Neuronal stem cell (in vitro differentiated cells): Measurements from ENCODE around the gene MRPL14.

Source experiments
- DNase-seq: peaks from one replicate; pipeline ENCODE4 v3.0.0-alpha.2; 2013; ENCODE audit warnings: low spot score
- H2AFZ ChIP-seq: one replicate; pipeline ENCODE4 v1.6.1; 2013; ENCODE audit warnings: mild to moderate bottlenecking, low read length, inconsistent platforms
- H2AK5ac ChIP-seq: 2 replicates; pipeline ENCODE4 v1.6.1; 2013; ENCODE audit warnings: low read depth, mild to moderate bottlenecking, inconsistent platforms, low read length, moderate library complexity, mixed read lengths
- H2BK120ac ChIP-seq: 2 replicates; pipeline ENCODE4 v1.6.1; 2013; ENCODE audit warnings: low read depth, mild to moderate bottlenecking, inconsistent platforms, low read length, moderate library complexity, mixed read lengths
- H2BK12ac ChIP-seq: one replicate; pipeline ENCODE4 v1.6.1; 2013; ENCODE audit warnings: low read length, inconsistent platforms
- H2BK15ac ChIP-seq: 2 replicates; pipeline ENCODE4 v1.6.1; 2013; ENCODE audit warnings: mild to moderate bottlenecking, low read length, inconsistent platforms, mixed read lengths
- H2BK5ac ChIP-seq: one replicate; pipeline ENCODE4 v1.6.1; 2013; ENCODE audit warnings: inconsistent platforms, mild to moderate bottlenecking, low read length, moderate library complexity
- H3K14ac ChIP-seq: one replicate; pipeline ENCODE4 v1.6.1; 2013; ENCODE audit warnings: low read length, inconsistent platforms
- H3K18ac ChIP-seq: 2 replicates; pipeline ENCODE4 v1.6.1; 2013; ENCODE audit warnings: low read length, inconsistent platforms
- H3K23ac ChIP-seq: 2 replicates; pipeline ENCODE4 v1.6.1; 2013; ENCODE audit warnings: low read depth, mild to moderate bottlenecking, mixed read lengths, low read length, inconsistent platforms; ENCODE audit not compliant: poor library complexity
- H3K27ac ChIP-seq: replicated peaks from 3 replicates; pipeline ENCODE4 v1.5.1; 2013; ENCODE audit warnings: low read length, inconsistent platforms
- H3K27me3 ChIP-seq, 3 experiments: 2 replicates each; pipeline ENCODE4 v1.6.1; 2013; ENCODE audit warnings: low read length in 3 of 3, mild to moderate bottlenecking in 2 of 3, inconsistent platforms in 1 of 3, low read depth in 1 of 3, mixed read lengths in 1 of 3, moderate library complexity in 1 of 3; ENCODE audit not compliant: control insufficient read depth in 3 of 3, insufficient read depth in 3 of 3
- H3K36me3 ChIP-seq, 2 donors: replicated peaks in 1 of 2; 2 replicates each; pipeline ENCODE4 v1.6.1; 2013; ENCODE audit warnings: low read length in 2 of 2; ENCODE audit not compliant: control insufficient read depth in 2 of 2, insufficient read depth in 2 of 2
- H3K4ac ChIP-seq: 2 replicates; pipeline ENCODE4 v1.6.1; 2013; ENCODE audit warnings: inconsistent platforms, mild to moderate bottlenecking, low read length, moderate library complexity
- H3K4me1 ChIP-seq, 2 donors: 1 replicate in 1 of 2; 2 replicates in 1 of 2; pipeline ENCODE4 v1.6.1; 2013; ENCODE audit warnings: low read length in 2 of 2, low read depth in 1 of 2; ENCODE audit not compliant: control insufficient read depth in 2 of 2, insufficient read depth in 1 of 2
- H3K4me2 ChIP-seq: one replicate; pipeline ENCODE4 v1.6.1; 2013; ENCODE audit warnings: mild to moderate bottlenecking, low read length, inconsistent platforms; ENCODE audit not compliant: insufficient read depth, poor library complexity, severe bottlenecking
- H3K4me3 ChIP-seq, 2 donors: 2 replicates each; pipeline ENCODE4 v1.5.1; 2013; ENCODE audit warnings: low read length in 2 of 2, mild to moderate bottlenecking in 2 of 2, inconsistent platforms in 1 of 2, moderate library complexity in 1 of 2
- H3K79me1 ChIP-seq: one replicate; pipeline ENCODE4 v1.6.1; 2013; ENCODE audit warnings: low read depth, mild to moderate bottlenecking, inconsistent platforms, low read length, moderate library complexity
- H3K9ac ChIP-seq: one replicate; pipeline ENCODE4 v1.6.1; 2013; ENCODE audit warnings: mild to moderate bottlenecking, low read depth, low read length, inconsistent platforms; ENCODE audit not compliant: poor library complexity
- H3K9me3 ChIP-seq, 2 donors: replicated peaks in 1 of 2; 2 replicates each; pipeline versions ENCODE3 to v1.6.1; 2013; ENCODE audit warnings: low read length in 2 of 2, mild to moderate bottlenecking in 2 of 2, inconsistent platforms in 1 of 2, low read depth in 1 of 2, mixed read lengths in 1 of 2, moderate library complexity in 1 of 2; ENCODE audit not compliant: control insufficient read depth in 2 of 2, insufficient read depth in 1 of 2
- H4K8ac ChIP-seq: one replicate; pipeline ENCODE4 v1.6.1; 2013; ENCODE audit warnings: low read depth, mild to moderate bottlenecking, inconsistent platforms, low read length, moderate library complexity
- H4K91ac ChIP-seq: one replicate; pipeline ENCODE4 v1.6.1; 2013; ENCODE audit warnings: low read length, low read depth, mild to moderate bottlenecking, inconsistent platforms; ENCODE audit not compliant: poor library complexity
- WGBS, 2 donors: extraction: QIAGEN DNeasy Blood & Tissue Kit; methylation state at CpG; one replicate each; pipeline ENCODE4 v1.1.7; 2013; ENCODE audit warnings: missing lambda C conversion rate in 2 of 2, mixed read lengths in 1 of 2; ENCODE audit not compliant: insufficient read length in 2 of 2, insufficient replicate concordance in 1 of 2; ENCODE audit errors: extremely low coverage in 2 of 2; 5-methylcytosine and 5-hydroxymethylcytosine counted together

Gene MRPL14

GRCh38 chr6:44111434-44112417 lies 15.5 kb downstream of the MRPL14 start:
- no peak overlapping the region for H2BK15ac ChIP-seq
- H3K14ac ChIP-seq, result no peak overlapping the region
- H3K4me1 ChIP-seq, result no peaks in the 10 kb centered on the region
- peaks cover 8% of the 10 kb centered on the region for H3K79me1 ChIP-seq
- no peak overlapping the region for H3K4ac ChIP-seq
- no peaks in the 10 kb centered on the region for H3K27me3 ChIP-seq
- H2BK5ac ChIP-seq, result no peak overlapping the region
- no peak overlapping the region for H3K4me2 ChIP-seq
- no peak overlapping the region for H3K4me3 ChIP-seq
- DNase-seq, result no peak
- no peak overlapping the region for H3K9ac ChIP-seq
- H4K8ac ChIP-seq, result no peak overlapping the region
- H2AFZ ChIP-seq, result no peak overlapping the region
- no peak overlapping the region for H3K27ac ChIP-seq
- H2AK5ac ChIP-seq, result no peak overlapping the region
- no peak overlapping the region for H3K18ac ChIP-seq
- no CpG with 5 or more reads among the region's 6 CpGs for WGBS, 2 donors
- no peaks in the 10 kb centered on the region for H3K9me3 ChIP-seq
- no peak overlapping the region for H2BK12ac ChIP-seq
- no peak overlapping the region for H2BK120ac ChIP-seq
- H4K91ac ChIP-seq, result no peak overlapping the region
- H3K23ac ChIP-seq, result no peak overlapping the region
- H3K36me3 ChIP-seq, result peaks cover 57 to 92% of the 10 kb centered on the region in 2 donors

- peaks cover 63 to 92% of the 10 kb centered on the region in 2 donors for H3K36me3 ChIP-seq
- H3K27me3 ChIP-seq, result no peaks in the 10 kb centered on the region
- H3K9ac ChIP-seq, result no peak overlapping the region
- no peak overlapping the region for H3K27ac ChIP-seq
- H4K8ac ChIP-seq, result no peak overlapping the region
- H3K79me1 ChIP-seq, result peaks cover 9% of the 10 kb centered on the region
- no peak overlapping the region for H2BK5ac ChIP-seq
- no peak overlapping the region for H4K91ac ChIP-seq
- DNase-seq, result no peak
- H3K4me1 ChIP-seq, result no peaks in the 10 kb centered on the region
- no peak overlapping the region for H2BK15ac ChIP-seq
- no peak overlapping the region for H3K4me3 ChIP-seq
- H3K9me3 ChIP-seq, result no peaks in the 10 kb centered on the region
- H3K4ac ChIP-seq, result no peak overlapping the region
- H3K23ac ChIP-seq, result no peak overlapping the region
- H2AFZ ChIP-seq, result no peak overlapping the region
- no peak overlapping the region for H2BK12ac ChIP-seq
- no peak overlapping the region for H3K14ac ChIP-seq
- H3K4me2 ChIP-seq, result no peak overlapping the region
- no peak overlapping the region for H2AK5ac ChIP-seq
- no CpG with 5 or more reads among the region's 3 CpGs for WGBS, 2 donors
- H2BK120ac ChIP-seq, result no peak overlapping the region
- H3K18ac ChIP-seq, result no peak overlapping the region
Measured at GRCh38 chr6:44110966-44111365, 16.3 kb downstream of the MRPL14 start.

GRCh38 chr6:44110005-44110676 lies 17.1 kb downstream of the MRPL14 start:
- no peak overlapping the region for H3K18ac ChIP-seq
- no peak overlapping the region for H3K4ac ChIP-seq
- no peak overlapping the region for H2AFZ ChIP-seq
- no peak overlapping the region for H2BK5ac ChIP-seq
- H3K14ac ChIP-seq, result no peak overlapping the region
- no peaks in the 10 kb centered on the region for H3K4me1 ChIP-seq
- no peak overlapping the region for H3K9ac ChIP-seq
- no peak overlapping the region for H3K23ac ChIP-seq
- H3K79me1 ChIP-seq, result peaks cover 10% of the 10 kb centered on the region
- H3K9me3 ChIP-seq, result no peaks in the 10 kb centered on the region
- H2AK5ac ChIP-seq, result no peak overlapping the region
- DNase-seq, result no peak
- H3K36me3 ChIP-seq, result peaks cover 64 to 90% of the 10 kb centered on the region in 2 donors
- H3K27ac ChIP-seq, result no peak overlapping the region
- no peak overlapping the region for H2BK15ac ChIP-seq
- H4K91ac ChIP-seq, result no peak overlapping the region
- no peak overlapping the region for H3K4me2 ChIP-seq
- H3K4me3 ChIP-seq, result no peak overlapping the region
- no peak overlapping the region for H2BK120ac ChIP-seq
- no peak overlapping the region for H4K8ac ChIP-seq
- no CpG with 5 or more reads among the region's 6 CpGs for WGBS, 2 donors
- H3K27me3 ChIP-seq, result no peaks in the 10 kb centered on the region
- no peak overlapping the region for H2BK12ac ChIP-seq

- Histone ChIP-seq H2BK5ac (no peak overlapping the region), H2AK5ac (no peak overlapping the region), H3K18ac (no peak overlapping the region), H3K36me3 (peaks cover 71 to 92% of the 10 kb centered on the region in 2 donors), H3K27me3 (no peaks in the 10 kb centered on the region), H3K4me3 (no peak overlapping the region), H3K14ac (no peak overlapping the region), H3K4ac (no peak overlapping the region), H2BK12ac (no peak overlapping the region), H4K8ac (no peak overlapping the region), H2BK120ac (no peak overlapping the region), H3K4me2 (no peak overlapping the region), H2AFZ (no peak overlapping the region), H3K9ac (no peak overlapping the region), H3K79me1 (peaks cover 10% of the 10 kb centered on the region), H2BK15ac (no peak overlapping the region), H3K9me3 (no peaks in the 10 kb centered on the region), H3K4me1 (no peaks in the 10 kb centered on the region), H4K91ac (no peak overlapping the region), H3K23ac (no peak overlapping the region), H3K27ac (no peak overlapping the region)
- DNase-seq, result no peak
- WGBS, 2 donors, result no CpG with 5 or more reads among the region's 10 CpGs
Measured at GRCh38 chr6:44109212-44109611, 18.0 kb downstream of the MRPL14 start.
